Mesenchymal stem cell (in vitro differentiated cells and primary cell): Measurements from ENCODE around the gene PTPRG.

Source experiments
- DNase-seq: peaks from one replicate; pipeline ENCODE4 v3.0.0-alpha.2; 2013
- H2AFZ ChIP-seq: one replicate; pipeline ENCODE4 v1.6.1; 2013; ENCODE audit warnings: low read depth, mild to moderate bottlenecking, control low read depth, inconsistent platforms, low read length, moderate library complexity
- H2AK5ac ChIP-seq: 2 replicates; pipeline ENCODE4 v1.6.1; 2013; ENCODE audit warnings: low read length, moderate library complexity, mild to moderate bottlenecking, inconsistent platforms; ENCODE audit not compliant: severe bottlenecking
- H2BK120ac ChIP-seq: one replicate; pipeline ENCODE4 v1.6.1; 2013; ENCODE audit warnings: low read depth, mild to moderate bottlenecking, inconsistent platforms, low read length, moderate library complexity
- H2BK12ac ChIP-seq, 2 experiments: one replicate each; pipeline ENCODE4 v1.6.1; 2013; ENCODE audit warnings: inconsistent platforms in 2 of 2, low read length in 2 of 2, mild to moderate bottlenecking in 2 of 2, moderate library complexity in 2 of 2, control low read depth in 1 of 2
- H2BK15ac ChIP-seq: one replicate; pipeline ENCODE4 v1.6.1; 2013; ENCODE audit warnings: mild to moderate bottlenecking, low read depth, inconsistent platforms; ENCODE audit not compliant: poor library complexity, severe bottlenecking
- H2BK5ac ChIP-seq: 2 replicates; pipeline ENCODE4 v1.6.1; 2013; ENCODE audit warnings: low read depth, mild to moderate bottlenecking, low read length, control low read depth, inconsistent platforms; ENCODE audit not compliant: poor library complexity, severe bottlenecking
- H3K14ac ChIP-seq, 2 experiments: one replicate each; pipeline ENCODE4 v1.6.1; 2013; ENCODE audit warnings: inconsistent platforms in 2 of 2, low read length in 2 of 2, control low read depth in 1 of 2, mild to moderate bottlenecking in 1 of 2, moderate library complexity in 1 of 2
- H3K18ac ChIP-seq, 2 experiments: one replicate each; pipeline ENCODE4 v1.6.1; 2013; ENCODE audit warnings: inconsistent platforms in 2 of 2, low read length in 2 of 2, control low read depth in 1 of 2, low read depth in 1 of 2, mild to moderate bottlenecking in 1 of 2
- H3K23ac ChIP-seq, 2 experiments: one replicate each; pipeline ENCODE4 v1.6.1; 2013; ENCODE audit warnings: inconsistent platforms in 2 of 2, low read length in 2 of 2, mild to moderate bottlenecking in 2 of 2, moderate library complexity in 2 of 2, control low read depth in 1 of 2
- H3K27ac ChIP-seq: 2 replicates; pipeline ENCODE4 v1.5.1; 2013; ENCODE audit warnings: mild to moderate bottlenecking, moderate library complexity, low read length, control low read depth, inconsistent platforms; ENCODE audit not compliant: poor library complexity, severe bottlenecking
- H3K27me3 ChIP-seq, 2 experiments: 2 replicates each; pipeline versions ENCODE4 v1.6.1 to v1.7.0; 2013; ENCODE audit warnings: low read length in 2 of 2, mild to moderate bottlenecking in 2 of 2, moderate library complexity in 2 of 2, control low read depth in 1 of 2, inconsistent platforms in 1 of 2; ENCODE audit not compliant: control insufficient read depth in 1 of 2, insufficient read depth in 1 of 2
- H3K36me3 ChIP-seq, 2 experiments: 2 replicates each; pipeline versions ENCODE4 v1.6.1 to v1.7.0; 2013; ENCODE audit warnings: low read length in 2 of 2, control low read depth in 1 of 2, inconsistent platforms in 1 of 2, low read depth in 1 of 2, mild to moderate bottlenecking in 1 of 2; ENCODE audit not compliant: insufficient read depth in 2 of 2, control insufficient read depth in 1 of 2
- H3K4ac ChIP-seq, 2 experiments: one replicate each; pipeline ENCODE4 v1.6.1; 2013; ENCODE audit warnings: inconsistent platforms in 2 of 2, low read length in 2 of 2, mild to moderate bottlenecking in 2 of 2, moderate library complexity in 2 of 2, control low read depth in 1 of 2, low read depth in 1 of 2
- H3K4me1 ChIP-seq: 2 replicates; pipeline ENCODE4 v1.6.1; 2013; ENCODE audit warnings: low read depth, low read length, control low read depth; ENCODE audit not compliant: control insufficient read depth, insufficient read depth
- H3K4me2 ChIP-seq: 2 replicates; pipeline ENCODE4 v1.6.1; 2013; ENCODE audit warnings: low read length, mild to moderate bottlenecking, inconsistent platforms; ENCODE audit not compliant: poor library complexity, severe bottlenecking
- H3K4me3 ChIP-seq, 2 experiments: 2 replicates each; pipeline versions ENCODE4 v1.5.1 to v1.7.0; 2013; ENCODE audit warnings: low read length in 2 of 2, mild to moderate bottlenecking in 2 of 2, control low read depth in 1 of 2, low read depth in 1 of 2; ENCODE audit not compliant: insufficient read depth in 1 of 2
- H3K79me1 ChIP-seq: replicated peaks from 2 replicates; pipeline ENCODE4 v1.6.1; 2013; ENCODE audit warnings: mild to moderate bottlenecking, control low read depth, low read length, inconsistent platforms; ENCODE audit not compliant: poor library complexity, severe bottlenecking
- H3K9ac ChIP-seq: 2 replicates; pipeline ENCODE4 v1.7.0; 2013; ENCODE audit warnings: mild to moderate bottlenecking, low read length, moderate library complexity
- H3K9me3 ChIP-seq: 2 replicates; pipeline ENCODE4 v1.7.0; 2013; ENCODE audit warnings: mild to moderate bottlenecking, low read length; ENCODE audit not compliant: control insufficient read depth
- H4K8ac ChIP-seq: one replicate; pipeline ENCODE4 v1.6.1; 2013; ENCODE audit warnings: inconsistent platforms, mild to moderate bottlenecking, low read length, moderate library complexity
- H4K91ac ChIP-seq: one replicate; pipeline ENCODE4 v1.6.1; 2013; ENCODE audit warnings: mild to moderate bottlenecking, low read length, inconsistent platforms
- whole genome bisulfite sequencing: methylation state at CpG from one replicate; pipeline ENCODE4 v1.1.7; 2013; ENCODE audit warnings: mixed read lengths; 5-methylcytosine and 5-hydroxymethylcytosine counted together

PTPRG gene

GRCh38 chr3:62142331-62143085 is 581.1 kb downstream of the PTPRG start:
- Histone ChIP-seq H2AFZ (no peak overlapping the region), H2BK12ac (no peak overlapping the region), H3K9me3 (no peaks in the 10 kb centered on the region), H3K27ac (no peak overlapping the region), H2AK5ac (no peak overlapping the region), H4K91ac (no peak overlapping the region), H2BK5ac (no peak overlapping the region), H3K4me3 (no peak overlapping the region), H3K4me1 (peaks cover 5% of the 10 kb centered on the region), H3K23ac (no peak overlapping the region), H3K18ac (no peak overlapping the region), H4K8ac (no peak overlapping the region), H3K9ac (no peak overlapping the region), H3K79me1 (peaks cover 6% of the 10 kb centered on the region), H3K4ac (no peak overlapping the region), H3K36me3 (peaks cover 3 to 7% of the 10 kb centered on the region in 2 experiments), H2BK120ac (no peak overlapping the region), H3K27me3 (no peaks in the 10 kb centered on the region), H3K14ac (peak overlapping the region in 1 of 2 experiments; percentile 12), H2BK15ac (no peak overlapping the region), H3K4me2 (no peak overlapping the region)
- DNase-seq = no peak
- 94% methylated on average over 6 of the region's 9 CpGs for WGBS

DNA sequence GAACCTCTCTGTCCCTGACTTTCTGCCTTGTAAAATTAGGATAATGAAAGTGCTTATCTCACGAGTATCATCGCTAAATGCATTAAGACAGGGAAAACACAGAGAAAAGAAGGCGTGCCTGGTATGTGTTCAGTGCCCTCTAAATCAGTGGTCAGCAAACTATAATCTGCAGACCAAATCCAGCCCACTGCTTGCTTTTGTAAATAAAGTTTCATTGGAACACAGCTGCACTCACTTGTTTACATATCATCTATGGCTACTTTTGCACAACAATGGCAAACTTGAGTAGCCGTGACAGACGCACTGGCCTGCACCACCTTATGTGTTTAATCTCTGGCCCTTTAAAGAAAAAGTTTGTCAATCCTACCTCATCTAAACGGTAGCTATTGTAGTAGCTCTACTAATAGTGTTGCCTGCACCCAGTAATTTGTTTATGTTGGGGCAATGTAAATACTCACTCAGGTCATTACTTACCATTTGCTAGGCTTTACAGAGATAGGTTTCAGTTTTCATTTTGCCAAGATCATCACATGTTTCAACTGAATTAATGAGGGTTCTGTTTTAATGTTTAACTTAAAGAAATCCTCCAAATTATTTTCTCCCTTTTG is 582.6 kb downstream of the PTPRG start:
- H3K9ac ChIP-seq = no peak overlapping the region
- no peak overlapping the region for H3K23ac ChIP-seq
- H2BK5ac ChIP-seq = no peak overlapping the region
- no peak overlapping the region for H4K8ac ChIP-seq
- no peak overlapping the region for H2AK5ac ChIP-seq
- H3K14ac ChIP-seq = no peak overlapping the region
- no peak overlapping the region for H3K4me2 ChIP-seq
- DNase-seq = peak; percentile 42
- no peak overlapping the region for H2BK120ac ChIP-seq
- no peak overlapping the region for H3K4ac ChIP-seq
- H3K4me3 ChIP-seq = no peak overlapping the region
- H2BK15ac ChIP-seq = no peak overlapping the region
- H2AFZ ChIP-seq = no peak overlapping the region
- H3K36me3 ChIP-seq = peaks cover 2 to 7% of the 10 kb centered on the region in 2 experiments
- peaks cover 6% of the 10 kb centered on the region for H3K79me1 ChIP-seq
- H3K9me3 ChIP-seq = no peaks in the 10 kb centered on the region
- no peak overlapping the region for H2BK12ac ChIP-seq
- 54% methylated on average over 5 of the region's 6 CpGs for WGBS
- H3K4me1 ChIP-seq = peaks cover 5% of the 10 kb centered on the region
- H4K91ac ChIP-seq = no peak overlapping the region
- no peak overlapping the region for H3K18ac ChIP-seq
- no peak overlapping the region for H3K27ac ChIP-seq
- H3K27me3 ChIP-seq = no peaks in the 10 kb centered on the region

GRCh38 chr3:62144482-62144881 is 583.1 kb downstream of the PTPRG start:
- Histone ChIP-seq H3K27ac (no peak overlapping the region), H3K4me1 (peaks cover 6% of the 10 kb centered on the region), H4K91ac (no peak overlapping the region), H3K9me3 (no peaks in the 10 kb centered on the region), H2BK12ac (no peak overlapping the region), H2BK15ac (no peak overlapping the region), H3K4ac (no peak overlapping the region), H3K9ac (no peak overlapping the region), H3K14ac (no peak overlapping the region), H3K79me1 (peaks cover 6% of the 10 kb centered on the region), H2AK5ac (no peak overlapping the region), H3K4me2 (no peak overlapping the region), H2BK120ac (no peak overlapping the region), H3K36me3 (peaks cover 2 to 7% of the 10 kb centered on the region in 2 experiments), H3K18ac (no peak overlapping the region), H2BK5ac (no peak overlapping the region), H3K23ac (no peak overlapping the region), H4K8ac (no peak overlapping the region), H2AFZ (no peak overlapping the region), H3K27me3 (no peaks in the 10 kb centered on the region), H3K4me3 (no peak overlapping the region)
- 58% methylated on average over 3 of the region's 4 CpGs for WGBS
- DNase-seq = no peak

DNA sequence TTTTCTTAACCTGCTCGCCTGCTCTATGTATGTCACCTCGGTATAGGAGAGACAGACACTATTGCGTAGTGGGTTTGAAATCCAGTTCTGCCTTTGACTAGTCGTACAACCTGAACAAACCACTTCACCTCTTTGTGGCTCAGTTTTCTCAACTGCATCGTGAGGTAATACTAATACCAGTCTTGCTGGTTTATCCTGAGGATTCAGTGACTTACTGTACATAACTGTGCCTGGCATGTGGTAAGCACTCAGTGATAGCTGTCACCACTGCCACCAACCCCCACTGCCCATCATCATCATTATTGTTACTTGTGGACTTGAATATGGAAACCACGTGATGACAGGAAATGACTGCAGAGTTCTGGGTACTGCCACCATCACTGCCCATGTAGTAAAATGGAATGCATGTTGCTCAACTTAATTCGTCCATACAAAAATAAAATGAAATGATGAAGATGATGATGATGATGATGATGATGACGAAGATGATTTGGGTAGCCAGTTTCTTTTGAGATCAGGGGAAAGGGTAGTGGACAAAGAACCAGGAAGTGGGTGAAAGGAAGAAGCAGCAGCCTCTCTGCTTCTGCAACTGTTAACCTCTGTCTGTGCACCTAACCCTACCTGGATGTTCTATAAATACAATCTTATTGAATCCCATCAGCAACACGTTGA is 583.9 kb downstream of the PTPRG start:
- Histone ChIP-seq H3K27me3 (no peaks in the 10 kb centered on the region), H3K9me3 (no peaks in the 10 kb centered on the region), H3K4ac (no peak overlapping the region), H3K23ac (no peak overlapping the region), H4K91ac (no peak overlapping the region), H3K4me3 (no peak overlapping the region), H3K4me2 (no peak overlapping the region), H2AK5ac (no peak overlapping the region), H4K8ac (no peak overlapping the region), H2BK12ac (no peak overlapping the region), H3K9ac (no peak overlapping the region), H3K79me1 (peaks cover 6% of the 10 kb centered on the region), H3K4me1 (peaks cover 7% of the 10 kb centered on the region), H2AFZ (no peak overlapping the region), H3K18ac (no peak overlapping the region), H3K36me3 (peaks cover 0 to 7% of the 10 kb centered on the region in 2 experiments), H2BK15ac (no peak overlapping the region), H2BK5ac (no peak overlapping the region), H3K27ac (no peak overlapping the region), H2BK120ac (no peak overlapping the region), H3K14ac (no peak overlapping the region)
- 96% methylated on average over 8 of the region's 9 CpGs for WGBS
- no peak for DNase-seq
